Testis (tissue), 3 donors: ENCODE measurements around the gene SH2D5. TPM values are rescaled to one million over a fixed set of nuclear protein-coding genes. Genes with fewer than 3 reads are reported as not detected.

ENCODE experiments used
- DNase-seq: peaks from one replicate; pipeline ENCODE4 v3.0.0-alpha.2; 2019
- H3K27ac ChIP-seq, 2 donors: fragments of 200-600 bp; sonication (generic); one replicate each; pipeline ENCODE4 v1.5.1; 2019
- H3K27me3 ChIP-seq: fragments of 200-600 bp; sonication (generic); one replicate; pipeline ENCODE4 v1.5.1; 2019
- H3K36me3 ChIP-seq: fragments of 200-600 bp; sonication (generic); one replicate; pipeline ENCODE4 v1.5.1; 2017; ENCODE audit warnings: low read depth; ENCODE audit errors: missing control alignments
- H3K4me1 ChIP-seq: fragments of 200-600 bp; sonication (generic); one replicate; pipeline ENCODE4 v1.5.1; 2019
- H3K4me3 ChIP-seq, 2 donors: fragments of 200-600 bp; sonication (generic); one replicate each; pipeline ENCODE4 v1.5.1; 2017 to 2019
- H3K9me3 ChIP-seq: fragments of 200-600 bp; sonication (generic); one replicate; pipeline ENCODE4 v1.5.1; 2017
- POLR2A ChIP-seq: fragments of 450-650 bp; IDR thresholded peaks from one replicate; pipeline ENCODE4 v1.6.1; 2017; ENCODE audit warnings: antibody characterized with exemption, mild to moderate bottlenecking, moderate library complexity
- WGBS, 2 donors: methylation state at CpG; one replicate each; pipeline ENCODE4 v1.1.5; 2018; 5-methylcytosine and 5-hydroxymethylcytosine counted together
- intact Hi-C: fragments of 100-400 bp; cut with DNase I; formaldehyde crosslinking; loops from one replicate; pipeline ENCODE4 v1.15.1; 2023; ENCODE audit warnings: low total_unique reads
- polyA plus RNA-seq: library from polyadenylated mRNA; stranded (reverse); fragments of 350-450 nt; fragmentation: Illumina TruSeq; extraction: RNeasy Lipid Tissue Mini Kit (QIAGEN cat#74804); gene quantifications from one replicate; pipeline ENCODE4 v1.2.3, GENCODE V29; 2014; ENCODE audit warnings: low read depth, low replicate concordance; ENCODE audit not compliant: insufficient read depth
- total RNA-seq, 2 donors: library from RNA; depleted of rRNA; stranded (reverse); fragments of >200 nt; gene quantifications; one replicate each; pipeline ENCODE4 v1.2.3, GENCODE V29; 2016
- TF ChIP-seq, protein P1 (sequence below), 3 experiments: fragments of 450-650 bp in 2 of 3; fragments of 200-600 bp in 1 of 3; sonication (generic) in 1 of 3; IDR thresholded peaks; one replicate each; pipeline ENCODE4 v1.5.1; 2016 to 2019; ENCODE audit warnings: antibody characterized with exemption in 3 of 3, mild to moderate bottlenecking in 2 of 3, moderate library complexity in 1 of 3

Gene SH2D5
- total and polyA plus RNA-seq, 3 donors from 2014 or later, result 4.2 to 5.8 (median 5.1) TPM

DNA sequence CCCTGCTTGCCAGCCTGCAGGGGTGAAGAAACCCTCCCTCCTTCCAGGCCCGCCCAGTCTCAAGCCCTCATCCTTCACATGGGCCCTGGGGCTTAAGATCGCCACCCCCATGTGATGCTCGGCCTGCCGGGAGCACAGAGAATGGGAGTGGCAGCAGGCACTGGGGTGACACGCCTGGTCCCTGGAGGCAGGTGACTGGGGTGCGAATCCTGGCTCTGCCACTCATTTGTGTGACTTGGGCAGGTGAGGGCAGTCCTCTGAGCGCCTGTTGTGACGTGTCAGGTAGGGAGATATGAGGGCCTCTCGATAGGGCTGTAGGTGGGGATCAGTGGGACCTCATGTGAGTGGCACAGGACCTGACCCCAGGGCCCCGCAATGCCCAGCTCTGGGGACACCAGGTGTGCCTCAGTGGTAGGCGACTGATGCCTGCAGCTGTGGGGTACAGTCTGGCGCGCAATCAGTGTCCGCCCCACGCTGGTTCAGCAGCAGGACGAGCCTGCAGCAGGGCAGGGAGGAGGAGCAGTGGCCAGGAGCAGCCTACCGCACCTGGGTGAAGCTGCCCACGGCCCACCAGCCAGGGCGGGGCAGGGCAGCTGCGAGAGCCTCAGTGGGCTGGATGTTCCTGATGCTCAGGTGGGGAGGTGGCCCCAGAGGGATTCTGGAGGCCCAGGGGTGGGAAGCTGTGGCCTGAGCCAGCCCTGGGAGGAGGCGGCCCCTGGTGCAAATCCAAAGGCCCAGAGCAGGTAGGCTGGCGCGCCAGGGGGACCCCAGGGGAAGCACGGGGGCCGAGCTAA is 6.2 kb downstream of the SH2D5 start:
- no peaks in the 10 kb centered on the region for H3K36me3 ChIP-seq
- intact Hi-C loops, result no loop called here
- WGBS, 2 donors, result 95 to 97% methylated on average over 11 to 23 of the region's 25 CpGs
- H3K9me3 ChIP-seq, result no peaks in the 10 kb centered on the region
- DNase-seq, result no peak
- no peaks in the 10 kb centered on the region for H3K4me1 ChIP-seq
- no peaks in the 10 kb centered on the region for H3K27me3 ChIP-seq
- H3K4me3 ChIP-seq, result no peak overlapping the region
- H3K27ac ChIP-seq, result no peak overlapping the region
- TF ChIP-seq, protein P1, sequence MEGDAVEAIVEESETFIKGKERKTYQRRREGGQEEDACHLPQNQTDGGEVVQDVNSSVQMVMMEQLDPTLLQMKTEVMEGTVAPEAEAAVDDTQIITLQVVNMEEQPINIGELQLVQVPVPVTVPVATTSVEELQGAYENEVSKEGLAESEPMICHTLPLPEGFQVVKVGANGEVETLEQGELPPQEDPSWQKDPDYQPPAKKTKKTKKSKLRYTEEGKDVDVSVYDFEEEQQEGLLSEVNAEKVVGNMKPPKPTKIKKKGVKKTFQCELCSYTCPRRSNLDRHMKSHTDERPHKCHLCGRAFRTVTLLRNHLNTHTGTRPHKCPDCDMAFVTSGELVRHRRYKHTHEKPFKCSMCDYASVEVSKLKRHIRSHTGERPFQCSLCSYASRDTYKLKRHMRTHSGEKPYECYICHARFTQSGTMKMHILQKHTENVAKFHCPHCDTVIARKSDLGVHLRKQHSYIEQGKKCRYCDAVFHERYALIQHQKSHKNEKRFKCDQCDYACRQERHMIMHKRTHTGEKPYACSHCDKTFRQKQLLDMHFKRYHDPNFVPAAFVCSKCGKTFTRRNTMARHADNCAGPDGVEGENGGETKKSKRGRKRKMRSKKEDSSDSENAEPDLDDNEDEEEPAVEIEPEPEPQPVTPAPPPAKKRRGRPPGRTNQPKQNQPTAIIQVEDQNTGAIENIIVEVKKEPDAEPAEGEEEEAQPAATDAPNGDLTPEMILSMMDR (IDR thresholded peaks at IDR 0.05), result no peak
- no peak for TF ChIP-seq POLR2A

DNA sequence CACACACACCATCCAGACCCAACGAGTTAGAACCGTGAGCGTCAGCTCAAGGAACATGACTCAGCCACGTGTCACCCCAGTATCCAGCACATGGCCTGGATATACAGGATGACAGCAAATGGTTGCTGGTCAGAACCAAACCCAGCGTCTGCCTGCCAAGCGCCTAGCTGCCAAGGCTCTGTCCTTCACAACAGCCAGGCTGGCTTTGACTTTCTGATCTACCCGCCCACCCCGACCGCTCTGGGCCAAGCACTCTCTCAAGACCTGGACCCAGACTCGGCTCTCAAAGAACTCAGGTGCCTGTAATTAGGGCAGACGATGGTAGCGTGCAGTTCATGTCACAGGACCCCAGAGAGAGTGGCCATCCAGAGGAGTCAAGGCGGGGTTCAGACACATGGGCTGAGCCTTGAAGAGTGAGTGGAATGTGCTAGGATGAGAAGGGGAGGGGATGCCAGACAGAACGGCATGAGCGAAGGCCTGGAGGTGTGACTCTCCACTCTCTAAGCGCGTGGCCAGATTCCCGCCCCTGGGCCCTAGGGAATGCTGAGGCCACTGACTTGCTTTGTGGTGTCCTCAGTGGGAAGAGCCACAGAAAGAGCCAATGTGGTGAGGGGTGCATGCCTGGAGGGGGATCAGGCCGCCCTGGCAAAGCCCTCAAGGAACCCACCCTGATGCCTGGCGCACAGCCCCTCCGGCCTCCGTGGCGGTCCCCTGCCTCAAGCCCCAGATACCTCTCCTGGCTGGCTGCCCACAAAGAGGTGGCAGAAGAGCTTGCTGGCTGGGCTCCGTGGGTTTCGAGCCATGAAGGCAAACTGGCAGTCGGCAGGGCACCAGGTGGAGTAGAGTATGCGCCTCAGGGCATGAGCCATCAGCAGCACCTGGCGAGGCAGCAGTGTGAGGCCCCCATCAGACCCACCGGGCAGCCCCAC is 7.0 kb downstream of the SH2D5 start:
- Histone ChIP-seq H3K4me3 (no peak overlapping the region), H3K36me3 (no peaks in the 10 kb centered on the region), H3K27ac (no peak overlapping the region), H3K27me3 (no peaks in the 10 kb centered on the region), H3K9me3 (no peaks in the 10 kb centered on the region), H3K4me1 (no peaks in the 10 kb centered on the region)
- intact Hi-C loops, result no loop called here
- 79 to 86% methylated on average over 12 to 29 of the region's 29 CpGs for WGBS, 2 donors
- no peak for TF ChIP-seq POLR2A
- TF ChIP-seq, protein P1 (IDR thresholded peaks at IDR 0.05), result no peak
- no peak for DNase-seq

DNA sequence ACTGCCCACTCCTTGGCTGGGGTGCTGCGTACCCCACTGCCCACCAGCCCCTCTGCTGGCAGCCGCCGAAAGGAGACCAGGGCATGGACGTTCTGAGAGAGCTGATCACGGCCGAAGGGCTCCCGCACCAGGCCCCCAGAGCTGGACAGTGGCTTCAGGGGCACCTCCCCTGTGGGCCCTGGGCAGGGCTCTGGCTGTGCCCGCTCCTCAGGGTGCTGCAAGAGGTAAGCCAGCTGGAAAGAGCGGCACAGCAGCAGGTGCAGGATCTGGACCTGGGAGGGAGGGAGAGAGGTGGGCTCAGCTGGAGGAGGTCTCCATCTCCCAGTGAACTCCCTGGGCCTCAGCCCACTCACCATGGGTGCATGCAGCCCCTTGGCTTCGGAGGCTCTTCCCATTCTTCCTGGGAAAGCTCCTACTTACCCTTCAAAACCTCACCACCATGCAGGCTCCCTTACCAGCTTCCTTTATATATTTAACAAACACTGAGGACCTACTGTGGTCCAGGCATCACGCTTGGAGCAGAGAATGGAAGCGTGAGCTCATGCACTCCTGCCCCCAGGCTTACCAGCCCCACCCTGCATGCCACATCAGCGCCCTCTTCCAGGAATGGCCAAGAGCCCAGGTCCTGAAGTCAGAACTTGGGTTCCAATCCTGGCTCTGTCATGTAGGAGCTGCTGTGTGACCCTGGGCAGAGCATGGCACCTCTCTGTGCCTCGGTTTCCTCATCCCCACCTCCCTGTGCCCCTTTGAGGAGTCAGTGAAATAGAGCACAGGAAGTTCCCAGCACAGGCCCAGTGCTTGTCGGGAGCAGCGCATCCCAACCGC is 7.9 kb downstream of the SH2D5 start:
- WGBS, 2 donors, result 87 to 95% methylated on average over 9 to 17 of the region's 17 CpGs
- Histone ChIP-seq H3K4me1 (no peaks in the 10 kb centered on the region), H3K27ac (no peak overlapping the region), H3K4me3 (no peak overlapping the region), H3K9me3 (no peaks in the 10 kb centered on the region), H3K36me3 (no peaks in the 10 kb centered on the region), H3K27me3 (no peaks in the 10 kb centered on the region)
- intact Hi-C loops, result no loop called here
- TF ChIP-seq, protein P1 (IDR thresholded peaks at IDR 0.05), result no peak
- TF ChIP-seq POLR2A, result no peak
- no peak for DNase-seq

- Histone ChIP-seq H3K27ac (no peak overlapping the region), H3K4me3 (no peak overlapping the region), H3K36me3 (no peaks in the 10 kb centered on the region), H3K27me3 (no peaks in the 10 kb centered on the region), H3K9me3 (no peaks in the 10 kb centered on the region), H3K4me1 (no peaks in the 10 kb centered on the region)
- intact Hi-C loops, result no loop called here
- TF ChIP-seq POLR2A, result no peak
- TF ChIP-seq, protein P1 (IDR thresholded peaks at IDR 0.05), result no peak
- DNase-seq, result no peak
- 84 to 94% methylated on average over 15 to 35 of the region's 35 CpGs for WGBS, 2 donors
Observed at GRCh38 chr1:20723537-20724363, 8.8 kb downstream of the SH2D5 start.
